HG03066 (cell line): ENCODE results near the gene TNC.

ENCODE experiments used
- ATAC-seq: cut with Tn5 transposase; IDR thresholded peaks from one replicate; pipeline ENCODE4 v1.9.1; 2021; ENCODE audit warnings: low read depth; ENCODE audit not compliant: unreplicated experiment

The TNC gene

GRCh38 chr9:115018547-115019435, 99.2 kb downstream of the TNC start:
- no peak for ATAC-seq

- ATAC-seq: no peak
These were observed 101.6 kb downstream of the TNC start for GRCh38 chr9:115016344-115016743.

GRCh38 chr9:115015018-115015635, 102.8 kb downstream of the TNC start:
- no peak for ATAC-seq

- ATAC-seq: no peak
These were observed 103.5 kb downstream of the TNC start for GRCh38 chr9:115014438-115014837.

- ATAC-seq: no peak
These were observed 104.0 kb downstream of the TNC start for GRCh38 chr9:115013998-115014397.

- ATAC-seq: no peak
These were observed 105.5 kb downstream of the TNC start for GRCh38 chr9:115012486-115012885.

- no peak for ATAC-seq
These were observed 107.1 kb downstream of the TNC start for GRCh38 chr9:115010874-115011273.

- no peak for ATAC-seq
These were observed 109.3 kb downstream of the TNC start for GRCh38 chr9:115008536-115009270.

GRCh38 chr9:115006660-115007059, 111.3 kb downstream of the TNC start:
- no peak for ATAC-seq

GRCh38 chr9:115005322-115005721, 112.6 kb downstream of the TNC start:
- no peak for ATAC-seq

- no peak for ATAC-seq
These were observed 113.4 kb downstream of the TNC start for GRCh38 chr9:115004545-115004944.

GRCh38 chr9:115002371-115003120, 115.4 kb downstream of the TNC start:
- ATAC-seq: no peak

- ATAC-seq: no peak
These were observed 117.7 kb downstream of the TNC start for GRCh38 chr9:115000217-115000639.

GRCh38 chr9:114998326-114998725, 119.6 kb downstream of the TNC start:
- ATAC-seq: no peak

GRCh38 chr9:114995681-114996221, 122.2 kb downstream of the TNC start:
- no peak for ATAC-seq

GRCh38 chr9:114994768-114995167, 123.2 kb downstream of the TNC start:
- no peak for ATAC-seq

- ATAC-seq: no peak
These were observed 126.1 kb downstream of the TNC start for GRCh38 chr9:114991861-114992260.

GRCh38 chr9:114990901-114991300, 127.1 kb downstream of the TNC start:
- ATAC-seq: no peak

- no peak for ATAC-seq
These were observed 128.2 kb downstream of the TNC start for GRCh38 chr9:114989600-114990410.
